IPS DF 6.9 (cell line): ENCODE results near the gene RABGAP1L.
"Not testable (repeated sequence)": the region's sequence is repeated elsewhere in the genome, so short reads cannot be mapped to it uniquely, and the experiment has no call there.

Source experiments
- DNase-seq: peaks from one replicate; pipeline ENCODE4 v3.0.0-alpha.2; 2013; ENCODE audit warnings: low read depth, low spot score
- H3K27ac ChIP-seq: one replicate; pipeline ENCODE4 v1.5.1; 2013; ENCODE audit warnings: low read length, control low read depth
- H3K27me3 ChIP-seq: 2 replicates; pipeline ENCODE4 v1.6.1; 2013; ENCODE audit warnings: mild to moderate bottlenecking, low read length; ENCODE audit not compliant: control insufficient read depth, insufficient read depth
- H3K36me3 ChIP-seq: 2 replicates; pipeline ENCODE4 v1.6.1; 2013; ENCODE audit warnings: low read length; ENCODE audit not compliant: control insufficient read depth, insufficient read depth
- H3K4me1 ChIP-seq: 2 replicates; pipeline ENCODE4 v1.6.1; 2013; ENCODE audit warnings: low read length; ENCODE audit not compliant: control insufficient read depth, insufficient read depth
- H3K4me3 ChIP-seq: 2 replicates; pipeline ENCODE4 v1.5.1; 2013; ENCODE audit warnings: mild to moderate bottlenecking, low read length
- H3K9me3 ChIP-seq: 2 replicates; pipeline ENCODE4 v1.6.1; 2013; ENCODE audit warnings: low read length, inconsistent platforms; ENCODE audit not compliant: control insufficient read depth, insufficient read depth
- WGBS: extraction: QIAGEN DNeasy Blood & Tissue Kit; methylation state at CpG from one replicate; pipeline ENCODE4 v1.1.7; 2013; ENCODE audit warnings: mixed read lengths, missing lambda C conversion rate; ENCODE audit not compliant: insufficient read length, insufficient coverage; 5-methylcytosine and 5-hydroxymethylcytosine counted together

RABGAP1L gene

GRCh38 chr1:174534789-174535188, 375.5 kb downstream of the RABGAP1L start:
- Histone ChIP-seq H3K4me3 (no peak overlapping the region), H3K36me3 (no peaks in the 10 kb centered on the region), H3K9me3 (no peaks in the 10 kb centered on the region), H3K27me3 (no peaks in the 10 kb centered on the region), H3K4me1 (no peaks in the 10 kb centered on the region), H3K27ac (no peak overlapping the region)
- no peak for DNase-seq

GRCh38 chr1:174535207-174535606, 375.9 kb downstream of the RABGAP1L start:
- H3K27me3 ChIP-seq, result no peaks in the 10 kb centered on the region
- no peaks in the 10 kb centered on the region for H3K36me3 ChIP-seq
- no peak for DNase-seq
- no peak overlapping the region for H3K4me3 ChIP-seq
- no peaks in the 10 kb centered on the region for H3K4me1 ChIP-seq
- WGBS, result no CpG with 5 or more reads among the region's 2 CpGs
- no peak overlapping the region for H3K27ac ChIP-seq
- H3K9me3 ChIP-seq, result no peaks in the 10 kb centered on the region

GRCh38 chr1:174543421-174543820, 384.1 kb downstream of the RABGAP1L start:
- WGBS, result no CpG with 5 or more reads among the region's 2 CpGs
- not testable (repeated sequence) for H3K36me3 ChIP-seq, H3K9me3 ChIP-seq, H3K4me1 ChIP-seq, DNase-seq, H3K27me3 ChIP-seq, H3K4me3 ChIP-seq, H3K27ac ChIP-seq

GRCh38 chr1:174550296-174550695, 391.0 kb downstream of the RABGAP1L start:
- Histone ChIP-seq H3K27ac (no peak overlapping the region), H3K4me1 (no peaks in the 10 kb centered on the region), H3K4me3 (no peak overlapping the region), H3K27me3 (no peaks in the 10 kb centered on the region), H3K9me3 (no peaks in the 10 kb centered on the region; the same call in 1 of the 2 replicates), H3K36me3 (no peaks in the 10 kb centered on the region)
- DNase-seq, result no peak
- WGBS, result no CpG with 5 or more reads among the region's 3 CpGs

- Histone ChIP-seq H3K9me3 (no peaks in the 10 kb centered on the region), H3K27ac (no peak overlapping the region), H3K4me3 (no peak overlapping the region), H3K36me3 (no peaks in the 10 kb centered on the region), H3K27me3 (no peaks in the 10 kb centered on the region), H3K4me1 (no peaks in the 10 kb centered on the region)
- no CpG with 5 or more reads among the region's 1 CpG for WGBS
- DNase-seq, result no peak
Observed at GRCh38 chr1:174556392-174556791, 397.1 kb downstream of the RABGAP1L start.

- H3K9me3 ChIP-seq, result no peaks in the 10 kb centered on the region
- H3K4me1 ChIP-seq, result no peaks in the 10 kb centered on the region
- H3K4me3 ChIP-seq, result no peak overlapping the region
- no peaks in the 10 kb centered on the region for H3K36me3 ChIP-seq
- DNase-seq, result no peak
- no peaks in the 10 kb centered on the region for H3K27me3 ChIP-seq
- H3K27ac ChIP-seq, result no peak overlapping the region
Observed at GRCh38 chr1:174568551-174568950, 409.2 kb downstream of the RABGAP1L start.

GRCh38 chr1:174569240-174569639, 409.9 kb downstream of the RABGAP1L start:
- Histone ChIP-seq H3K4me3 (no peak overlapping the region), H3K9me3 (no peaks in the 10 kb centered on the region), H3K36me3 (no peaks in the 10 kb centered on the region), H3K27me3 (no peaks in the 10 kb centered on the region), H3K27ac (no peak overlapping the region), H3K4me1 (no peaks in the 10 kb centered on the region)
- no peak for DNase-seq
- no CpG with 5 or more reads among the region's 3 CpGs for WGBS

GRCh38 chr1:174572771-174573170, 413.5 kb downstream of the RABGAP1L start:
- WGBS, result no CpG with 5 or more reads among the region's 1 CpG
- DNase-seq, result no peak
- no peak overlapping the region for H3K4me3 ChIP-seq
- H3K9me3 ChIP-seq, result no peaks in the 10 kb centered on the region
- no peaks in the 10 kb centered on the region for H3K27me3 ChIP-seq
- no peaks in the 10 kb centered on the region for H3K4me1 ChIP-seq
- no peaks in the 10 kb centered on the region for H3K36me3 ChIP-seq
- H3K27ac ChIP-seq, result no peak overlapping the region

GRCh38 chr1:174576120-174576519, 416.8 kb downstream of the RABGAP1L start:
- not testable (repeated sequence) for H3K27me3 ChIP-seq, H3K27ac ChIP-seq, DNase-seq, H3K4me1 ChIP-seq, H3K4me3 ChIP-seq, H3K36me3 ChIP-seq, H3K9me3 ChIP-seq
- no CpG with 5 or more reads among the region's 6 CpGs for WGBS

- Histone ChIP-seq H3K36me3 (no peaks in the 10 kb centered on the region), H3K4me1 (no peaks in the 10 kb centered on the region), H3K4me3 (no peak overlapping the region), H3K9me3 (no peaks in the 10 kb centered on the region), H3K27ac (no peak overlapping the region), H3K27me3 (no peaks in the 10 kb centered on the region)
- no peak for DNase-seq
Observed at GRCh38 chr1:174577681-174578080, 418.4 kb downstream of the RABGAP1L start.

- DNase-seq, result no peak
- WGBS, result no CpG with 5 or more reads among the region's 3 CpGs
- Histone ChIP-seq H3K27me3 (no peaks in the 10 kb centered on the region), H3K4me3 (no peak overlapping the region), H3K4me1 (no peaks in the 10 kb centered on the region), H3K36me3 (no peaks in the 10 kb centered on the region), H3K9me3 (no peaks in the 10 kb centered on the region), H3K27ac (no peak overlapping the region)
Observed at GRCh38 chr1:174580801-174581200, 421.5 kb downstream of the RABGAP1L start.
